ENCODE data around the gene TTLL10. TPM values are rescaled to one million over a fixed set of nuclear protein-coding genes. Genes with fewer than 3 reads are reported as not detected.

Gene TTLL10
- total RNA-seq, 1 experiment from 2014 or later, result 0.29 TPM

DNA sequence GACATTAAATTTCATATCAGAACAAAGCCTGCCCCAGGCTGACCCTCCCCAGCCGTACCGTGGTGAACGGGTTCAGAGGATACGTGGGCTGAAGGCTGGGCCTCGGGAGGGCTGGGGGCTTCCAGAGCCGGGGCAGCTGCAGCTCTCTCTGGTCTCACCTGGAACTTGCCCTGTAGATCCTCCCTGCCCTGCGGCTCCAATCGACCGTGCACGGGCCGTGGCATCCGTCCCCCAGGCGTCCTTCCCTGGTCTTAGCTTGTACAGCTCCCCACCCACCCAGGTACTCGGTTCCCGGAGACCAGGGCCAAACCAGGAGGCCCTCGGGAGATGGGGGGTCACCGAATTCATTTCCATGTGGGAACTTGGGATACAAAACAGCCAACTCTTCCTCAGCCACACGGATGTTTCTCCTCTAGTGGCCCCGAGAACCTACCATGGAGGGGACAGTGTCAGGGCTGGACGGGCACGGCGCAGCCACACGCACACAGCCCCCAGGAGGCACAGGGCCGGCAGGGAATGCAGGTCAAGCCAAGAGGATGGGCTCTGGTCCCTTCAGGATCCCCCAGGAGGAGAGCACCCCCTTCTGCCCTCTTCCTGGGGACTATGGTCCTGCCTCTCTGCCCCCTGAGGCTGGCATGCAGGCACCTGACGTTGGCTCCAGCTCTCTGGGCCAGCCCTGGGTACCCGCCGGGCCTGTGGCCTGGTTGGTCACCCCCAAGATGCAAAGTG, 61.5 kb downstream of the TTLL10 start:
- DNase-seq, result no peak
- H3K36me3 Mint-ChIP-seq (ENCODE audit: insufficient read depth, unreplicated experiment), result peaks cover 41% of the 10 kb centered on the region
- intact Hi-C loops (cut with micrococcal nuclease; ENCODE audit: unreplicated experiment), result no loop called here
- H3K4me3 ChIP-seq (ENCODE audit: low read depth, low read length), result no peak overlapping the region
- CTCF ChIA-PET, result no interaction called here
- H3K9me3 ChIP-seq, result no peaks in the 10 kb centered on the region
- H3K27me3 ChIP-seq (replicated peaks; ENCODE audit: control insufficient read depth, insufficient read depth, low read length), result no peaks in the 10 kb centered on the region
- no peak overlapping the region for H3K27ac Mint-ChIP-seq (ENCODE audit: unreplicated experiment)
- no peaks in the 10 kb centered on the region for H3K9me3 Mint-ChIP-seq (ENCODE audit: unreplicated experiment)
- no peaks in the 10 kb centered on the region for H3K36me3 ChIP-seq (ENCODE audit: control insufficient read depth, insufficient read depth, low read length)
- POLR2A ChIA-PET, result interaction anchor here (0.6 kb wide), 1 partner anchor 90 kb away, joined by 3 read pairs; no protein-coding TSS in a partner anchor
- no peaks in the 10 kb centered on the region for H3K27me3 Mint-ChIP-seq (ENCODE audit: insufficient read depth, unreplicated experiment)
- H3K4me1 Mint-ChIP-seq (ENCODE audit: low read depth, unreplicated experiment), result peaks cover 6% of the 10 kb centered on the region
- H3K4me1 ChIP-seq, result peaks cover 41% of the 10 kb centered on the region
- no peak overlapping the region for H3K4me3 Mint-ChIP-seq (ENCODE audit: unreplicated experiment)
- BruUV-seq (replicated peaks), result no TSS peak
- TF ChIP-seq, protein P1, sequence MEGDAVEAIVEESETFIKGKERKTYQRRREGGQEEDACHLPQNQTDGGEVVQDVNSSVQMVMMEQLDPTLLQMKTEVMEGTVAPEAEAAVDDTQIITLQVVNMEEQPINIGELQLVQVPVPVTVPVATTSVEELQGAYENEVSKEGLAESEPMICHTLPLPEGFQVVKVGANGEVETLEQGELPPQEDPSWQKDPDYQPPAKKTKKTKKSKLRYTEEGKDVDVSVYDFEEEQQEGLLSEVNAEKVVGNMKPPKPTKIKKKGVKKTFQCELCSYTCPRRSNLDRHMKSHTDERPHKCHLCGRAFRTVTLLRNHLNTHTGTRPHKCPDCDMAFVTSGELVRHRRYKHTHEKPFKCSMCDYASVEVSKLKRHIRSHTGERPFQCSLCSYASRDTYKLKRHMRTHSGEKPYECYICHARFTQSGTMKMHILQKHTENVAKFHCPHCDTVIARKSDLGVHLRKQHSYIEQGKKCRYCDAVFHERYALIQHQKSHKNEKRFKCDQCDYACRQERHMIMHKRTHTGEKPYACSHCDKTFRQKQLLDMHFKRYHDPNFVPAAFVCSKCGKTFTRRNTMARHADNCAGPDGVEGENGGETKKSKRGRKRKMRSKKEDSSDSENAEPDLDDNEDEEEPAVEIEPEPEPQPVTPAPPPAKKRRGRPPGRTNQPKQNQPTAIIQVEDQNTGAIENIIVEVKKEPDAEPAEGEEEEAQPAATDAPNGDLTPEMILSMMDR (IDR thresholded peaks at IDR 0.05; ENCODE audit: insufficient read depth in 1 of 2, low read depth in 1 of 2, low read length in 1 of 2, severe bottlenecking in 1 of 2, unreplicated experiment in 1 of 2), result no peak

DNA sequence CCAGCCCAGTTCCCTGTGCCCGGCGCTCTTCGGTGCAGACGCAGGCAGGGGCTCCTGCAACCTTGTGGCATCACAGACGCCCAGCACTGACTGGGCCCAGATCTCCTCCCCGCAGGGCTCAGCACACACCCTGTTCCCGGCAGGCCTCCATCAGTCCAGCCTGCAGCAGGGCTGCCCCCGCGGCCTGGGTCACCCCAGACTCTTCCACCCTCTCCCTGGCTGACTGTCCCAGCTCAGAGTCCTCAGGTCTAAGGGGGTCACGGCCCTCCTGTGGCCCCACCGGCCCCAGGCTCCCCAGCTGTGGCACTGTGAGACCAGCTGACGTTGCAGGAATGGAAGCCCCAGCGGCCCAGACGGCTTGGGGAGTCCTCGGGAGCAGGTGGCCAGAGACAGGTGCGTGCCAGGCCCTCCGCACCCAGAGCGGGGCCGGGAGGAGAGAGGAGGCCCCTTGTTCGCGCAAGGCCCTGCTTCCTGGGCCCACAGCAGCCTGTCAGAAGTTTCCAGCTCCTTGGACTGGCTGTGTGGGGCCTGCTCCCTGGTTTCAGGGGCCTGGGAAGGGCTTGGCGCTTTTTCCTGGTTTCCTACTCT, 62.6 kb downstream of the TTLL10 start:
- POLR2A ChIA-PET, result no interaction called here
- H3K4me3 ChIP-seq (ENCODE audit: low read depth, low read length), result no peak overlapping the region

More for the DNA sequence above, 62.6 kb downstream of the TTLL10 start:
- Mint-ChIP-seq H3K27ac (ENCODE audit: unreplicated experiment) (no peak overlapping the region), H3K4me3 (ENCODE audit: unreplicated experiment) (no peak overlapping the region), H3K36me3 (ENCODE audit: insufficient read depth, unreplicated experiment) (peaks cover 38% of the 10 kb centered on the region), H3K27me3 (ENCODE audit: insufficient read depth, unreplicated experiment) (no peaks in the 10 kb centered on the region), H3K9me3 (ENCODE audit: unreplicated experiment) (no peaks in the 10 kb centered on the region), H3K4me1 (ENCODE audit: low read depth, unreplicated experiment) (no peaks in the 10 kb centered on the region)
- H3K27me3 ChIP-seq (replicated peaks; ENCODE audit: control insufficient read depth, insufficient read depth, low read length), result no peaks in the 10 kb centered on the region
- TF ChIP-seq, protein P1 (IDR thresholded peaks at IDR 0.05; ENCODE audit: insufficient read depth in 1 of 2, low read depth in 1 of 2, low read length in 1 of 2, severe bottlenecking in 1 of 2, unreplicated experiment in 1 of 2), result no peak
- no peak for DNase-seq
- no TSS peak for BruUV-seq (replicated peaks)
- CTCF ChIA-PET, result no interaction called here
- H3K36me3 ChIP-seq (ENCODE audit: control insufficient read depth, insufficient read depth, low read length), result no peaks in the 10 kb centered on the region
- intact Hi-C loops (cut with micrococcal nuclease; ENCODE audit: unreplicated experiment), result no loop called here
- H3K9me3 ChIP-seq, result no peaks in the 10 kb centered on the region
- H3K4me1 ChIP-seq, result peaks cover 41% of the 10 kb centered on the region

All from Caco-2 (cell line).